Activated CD8-positive, alpha-beta T cell treated with anti-CD3 and anti-CD28 coated beads for 36 hours (primary cell): ENCODE data around the gene WDR90. TPM values are rescaled to one million over a fixed set of nuclear protein-coding genes. Genes with fewer than 3 reads are reported as not detected.

Experiments used
- ATAC-seq: fragments of 200-7000 bp; cut with Tn5 transposase; one replicate; pipeline ENCODE4 v1.10.0; 2021; ENCODE audit warnings: mild to moderate bottlenecking, moderate library complexity
- CTCF ChIA-PET: fragments of 350-600 bp; sonication (Branson Sonifier 250); formaldehyde crosslinking; loops from one replicate; lab custom pipeline; 2021; ENCODE audit warnings: antibody characterized with exemption; lab: Charles Lee
- POLR2A ChIA-PET: fragments of 350-600 bp; sonication (Branson Sonifier 250); formaldehyde crosslinking; loops from one replicate; lab custom pipeline; 2021; ENCODE audit warnings: antibody characterized with exemption; lab: Charles Lee
- DNase-seq: peaks from one replicate; pipeline ENCODE4 v3.0.0-alpha.2; 2020
- H3K27ac Mint-ChIP-seq: one replicate; pipeline ENCODE4 v1.8.0; 2021; ENCODE audit warnings: mild to moderate bottlenecking, mixed read lengths
- H3K27me3 Mint-ChIP-seq: one replicate; pipeline ENCODE4 v1.8.0; 2021; ENCODE audit warnings: mixed read lengths
- H3K36me3 Mint-ChIP-seq: one replicate; pipeline ENCODE4 v1.8.0; 2021; ENCODE audit warnings: low read depth, mixed read lengths
- H3K4me1 Mint-ChIP-seq: one replicate; pipeline ENCODE4 v1.8.0; 2021; ENCODE audit warnings: low read depth, mixed read lengths
- H3K4me3 Mint-ChIP-seq: one replicate; pipeline ENCODE4 v1.8.0; 2021; ENCODE audit warnings: mild to moderate bottlenecking, moderate library complexity, mixed read lengths
- H3K9me3 Mint-ChIP-seq: one replicate; pipeline ENCODE4 v1.8.0; 2021; ENCODE audit warnings: mixed read lengths
- intact Hi-C: fragments of 100-400 bp; cut with micrococcal nuclease; formaldehyde crosslinking; loops from one replicate; pipeline ENCODE4 v1.10.0; 2022
- total RNA-seq, 2 experiments: library from RNA; stranded (reverse); gene quantifications; one replicate each; pipeline ENCODE4 v1.2.3, GENCODE V29; 2021
- TF ChIP-seq, protein P1 (sequence below): fragments of 200-600 bp; IDR thresholded peaks from one replicate; pipeline ENCODE4 v1.8.0; 2022; ENCODE audit warnings: antibody characterized with exemption, mild to moderate bottlenecking

WDR90 gene
- total RNA-seq, 2 experiments from 2014 or later: 89.6 to 90.7 TPM

DNA sequence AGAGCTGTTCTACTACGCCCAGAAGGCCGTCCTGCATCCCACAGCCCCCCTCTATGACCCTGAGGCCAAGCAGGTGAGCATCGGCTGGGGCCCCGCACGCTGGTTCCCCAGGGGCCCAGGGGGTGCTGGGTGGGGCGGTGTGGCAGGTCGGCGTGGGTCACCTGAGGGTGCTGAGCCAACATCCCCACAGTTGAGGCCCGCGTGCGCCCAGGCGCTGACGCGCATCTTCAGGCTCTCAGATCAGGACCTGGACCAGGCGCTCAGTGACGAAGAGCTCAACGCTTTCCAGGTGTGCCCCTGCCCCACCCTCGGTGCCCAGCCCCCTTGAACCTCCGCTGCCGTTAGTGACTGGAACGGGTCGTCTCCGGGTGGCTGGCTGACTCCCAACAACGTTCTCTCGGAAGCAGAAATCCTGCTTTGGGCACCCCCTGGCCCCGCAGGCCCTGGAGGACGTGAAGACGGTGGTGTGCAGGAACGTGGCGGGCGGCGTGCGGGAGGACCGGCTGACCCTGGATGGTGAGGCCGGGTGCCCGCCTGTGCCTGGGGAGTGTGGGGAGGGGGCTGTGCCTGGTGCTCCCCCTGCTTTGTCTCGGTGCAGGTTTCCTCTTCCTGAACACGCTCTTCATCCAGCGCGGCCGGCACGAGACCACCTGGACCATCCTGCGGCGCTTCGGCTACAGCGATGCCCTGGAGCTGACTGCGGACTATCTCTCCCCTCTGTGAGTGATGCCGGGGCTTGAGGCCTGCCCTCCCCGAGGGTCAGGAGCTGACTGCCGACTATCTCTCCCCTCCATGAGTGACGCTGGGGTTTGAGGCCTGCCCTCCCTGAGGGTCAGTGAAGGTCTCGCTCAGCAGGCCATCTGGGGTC lies 21.6 kb downstream of the WDR90 start:
- DNase-seq (no peak), ATAC-seq (no peak)
- peaks cover 10% of the 10 kb centered on the region for H3K36me3 Mint-ChIP-seq
- ChIA-PET CTCF (no interaction called here), POLR2A (interaction anchor here (0.5 to 1.7 kb wide), 5 partner anchors 8 to 1785 kb away, joined by 3 to 9 read pairs (median 5); partner anchors contain the start of genes METTL26 and STUB1)
- peaks cover 12% of the 10 kb centered on the region for H3K4me1 Mint-ChIP-seq
- H3K27me3 Mint-ChIP-seq: peaks cover 4% of the 10 kb centered on the region
- no peak overlapping the region for H3K27ac Mint-ChIP-seq
- TF ChIP-seq, protein P1, sequence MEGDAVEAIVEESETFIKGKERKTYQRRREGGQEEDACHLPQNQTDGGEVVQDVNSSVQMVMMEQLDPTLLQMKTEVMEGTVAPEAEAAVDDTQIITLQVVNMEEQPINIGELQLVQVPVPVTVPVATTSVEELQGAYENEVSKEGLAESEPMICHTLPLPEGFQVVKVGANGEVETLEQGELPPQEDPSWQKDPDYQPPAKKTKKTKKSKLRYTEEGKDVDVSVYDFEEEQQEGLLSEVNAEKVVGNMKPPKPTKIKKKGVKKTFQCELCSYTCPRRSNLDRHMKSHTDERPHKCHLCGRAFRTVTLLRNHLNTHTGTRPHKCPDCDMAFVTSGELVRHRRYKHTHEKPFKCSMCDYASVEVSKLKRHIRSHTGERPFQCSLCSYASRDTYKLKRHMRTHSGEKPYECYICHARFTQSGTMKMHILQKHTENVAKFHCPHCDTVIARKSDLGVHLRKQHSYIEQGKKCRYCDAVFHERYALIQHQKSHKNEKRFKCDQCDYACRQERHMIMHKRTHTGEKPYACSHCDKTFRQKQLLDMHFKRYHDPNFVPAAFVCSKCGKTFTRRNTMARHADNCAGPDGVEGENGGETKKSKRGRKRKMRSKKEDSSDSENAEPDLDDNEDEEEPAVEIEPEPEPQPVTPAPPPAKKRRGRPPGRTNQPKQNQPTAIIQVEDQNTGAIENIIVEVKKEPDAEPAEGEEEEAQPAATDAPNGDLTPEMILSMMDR: no peak
- no peak overlapping the region for H3K4me3 Mint-ChIP-seq
- intact Hi-C loops: no loop called here
- H3K9me3 Mint-ChIP-seq: no peaks in the 10 kb centered on the region

DNA sequence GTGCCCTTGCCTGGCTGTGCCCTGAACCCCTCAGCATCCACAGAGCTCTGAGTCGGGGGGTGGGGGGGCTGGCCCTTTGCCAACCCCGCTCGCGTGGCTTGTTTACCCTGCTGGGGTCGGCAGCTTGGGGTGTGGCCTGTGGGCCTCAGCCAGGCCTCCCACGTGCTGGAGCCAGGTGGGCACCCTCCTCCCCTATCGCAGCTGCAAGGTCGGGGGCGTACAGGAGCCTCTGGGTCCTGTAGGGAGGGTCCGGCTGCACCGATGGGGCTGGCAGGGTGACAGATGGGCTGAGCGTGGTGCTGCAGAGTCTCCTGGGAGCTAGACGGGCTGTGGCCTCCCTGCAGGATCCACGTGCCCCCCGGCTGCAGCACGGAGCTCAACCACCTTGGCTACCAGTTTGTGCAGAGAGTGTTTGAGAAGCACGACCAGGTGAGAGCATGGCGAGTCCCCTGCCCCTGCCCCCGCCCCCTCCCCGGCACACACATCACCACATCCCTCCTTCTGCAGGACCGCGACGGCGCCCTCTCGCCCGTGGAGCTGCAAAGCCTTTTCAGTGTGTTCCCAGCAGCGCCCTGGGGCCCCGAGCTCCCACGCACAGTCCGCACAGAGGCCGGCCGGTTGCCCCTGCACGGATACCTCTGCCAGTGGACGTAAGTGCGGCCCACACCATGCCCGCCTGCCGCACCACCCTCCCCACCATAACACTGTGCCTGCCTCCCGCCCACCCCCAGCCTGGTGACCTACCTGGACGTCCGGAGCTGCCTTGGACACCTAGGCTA lies 22.4 kb downstream of the WDR90 start:
- Mint-ChIP-seq H3K27ac (no peak overlapping the region), H3K27me3 (peaks cover 4% of the 10 kb centered on the region), H3K4me1 (peaks cover 12% of the 10 kb centered on the region), H3K9me3 (no peaks in the 10 kb centered on the region), H3K36me3 (peaks cover 10% of the 10 kb centered on the region), H3K4me3 (no peak overlapping the region)
- CTCF ChIA-PET: no interaction called here
- POLR2A ChIA-PET: interaction anchor here (1.2 to 1.7 kb wide), 3 partner anchors 9 to 35 kb away, joined by 4 to 6 read pairs (median 5); partner anchors contain the start of genes METTL26 and STUB1
- DNase-seq (no peak), ATAC-seq (no peak)
- intact Hi-C loops: no loop called here
- TF ChIP-seq, protein P1: no peak

DNA sequence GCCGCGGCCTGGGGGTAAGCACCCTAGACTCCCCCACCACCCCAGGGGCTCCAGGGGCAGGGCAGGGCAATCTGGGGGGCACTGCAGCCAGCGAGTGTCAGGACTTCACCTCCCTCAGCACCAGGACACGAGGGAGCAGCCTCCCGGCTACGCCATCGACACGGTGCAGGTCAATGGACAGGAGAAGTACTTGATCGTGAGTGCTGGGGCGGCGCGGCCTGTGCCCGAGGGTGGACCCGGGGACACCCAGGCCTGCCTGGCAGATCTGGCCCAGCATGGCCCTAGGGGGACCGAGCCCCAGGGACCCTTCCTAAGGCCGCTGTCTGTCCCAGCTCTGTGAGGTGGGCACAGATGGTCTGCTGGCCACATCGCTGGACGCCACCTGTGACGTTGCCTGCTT lies 23.2 kb downstream of the WDR90 start:
- POLR2A ChIA-PET: interaction anchor here (1.2 kb wide), 1 partner anchor 21 kb away, joined by 4 read pairs; no protein-coding TSS in a partner anchor

DNA sequence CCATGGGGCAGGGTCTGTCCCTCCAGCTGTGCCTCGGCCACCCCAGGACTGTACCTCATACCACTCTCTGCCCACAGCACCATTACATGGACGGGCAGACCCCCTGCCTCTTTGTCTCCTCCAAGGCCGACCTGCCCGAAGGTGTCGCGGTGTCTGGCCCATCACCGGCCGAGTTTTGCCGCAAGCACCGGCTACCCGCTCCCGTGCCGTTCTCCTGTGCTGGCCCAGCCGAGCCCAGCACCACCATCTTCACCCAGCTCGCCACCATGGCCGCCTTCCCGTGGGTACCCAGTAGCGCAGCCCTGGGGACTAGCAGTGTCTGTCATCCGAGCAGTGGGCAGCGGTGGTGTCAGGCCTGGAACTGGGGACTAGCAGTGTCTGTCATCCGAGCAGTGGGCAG lies 23.7 kb downstream of the WDR90 start:
- ChIA-PET CTCF (no interaction called here), POLR2A (interaction anchor here (0.8 kb wide), 1 partner anchor 8 kb away, joined by 5 read pairs; no protein-coding TSS in a partner anchor)
- intact Hi-C loops: no loop called here
- Mint-ChIP-seq H3K4me1 (peaks cover 7% of the 10 kb centered on the region), H3K27me3 (peaks cover 7% of the 10 kb centered on the region), H3K9me3 (no peaks in the 10 kb centered on the region), H3K4me3 (no peak overlapping the region), H3K36me3 (peaks cover 10% of the 10 kb centered on the region), H3K27ac (no peak overlapping the region)
- DNase-seq: no peak
- no peak for ATAC-seq
- TF ChIP-seq, protein P1: no peak

More for the DNA sequence above, 23.2 kb downstream of the WDR90 start:
- Mint-ChIP-seq H3K27me3 (peaks cover 7% of the 10 kb centered on the region), H3K4me1 (peaks cover 11% of the 10 kb centered on the region), H3K9me3 (no peaks in the 10 kb centered on the region), H3K4me3 (no peak overlapping the region), H3K27ac (no peak overlapping the region), H3K36me3 (peaks cover 10% of the 10 kb centered on the region)
- TF ChIP-seq, protein P1: no peak
- CTCF ChIA-PET: no interaction called here
- DNase-seq (no peak), ATAC-seq (no peak)
- intact Hi-C loops: no loop called here
